ENCODE results near the gene GET3. TPM values are rescaled to one million over a fixed set of nuclear protein-coding genes. Genes with fewer than 3 reads are reported as not detected.
A peak's percentile ranks its signal among the peaks of the same experiment; 100 is the strongest.
"Not testable (repeated sequence)": the region's sequence is repeated elsewhere in the genome, so short reads cannot be mapped to it uniquely, and the experiment has no call there.

Gene GET3
- total and polyA plus RNA-seq, 2 donors (not counting 3 experiments of a cell fraction or from before 2014, with no cell fraction given): 74.8 to 197 TPM

GRCh38 chr19:12708641-12709040 lies 28.7 kb upstream of the GET3 start:
- Histone ChIP-seq H3K9me3 (replicated peaks; ENCODE audit: control insufficient read depth, insufficient read depth, low read length) (no peaks in the 10 kb centered on the region), H3K4me3 (replicated peaks in 1 of 3; ENCODE audit: insufficient read depth in 1 of 3, low read depth in 1 of 3, low read length in 3 of 3) (no peak overlapping the region), H3K4me1 (ENCODE audit: control insufficient read depth, extremely low read depth, insufficient read depth, low read length) (no peaks in the 10 kb centered on the region), H3K79me2 (ENCODE audit: control insufficient read depth, insufficient read depth, low read length) (peaks cover 3% of the 10 kb centered on the region), H3K4me2 (ENCODE audit: insufficient read depth, low read length) (no peak overlapping the region), H3K9ac (replicated peaks; ENCODE audit: extremely low read depth, insufficient read depth, low read length) (no peak overlapping the region), H4K20me1 (replicated peaks; ENCODE audit: control insufficient read depth, extremely low read depth, insufficient read depth, low read length) (no peaks in the 10 kb centered on the region), H3K36me3 (ENCODE audit: control insufficient read depth in 2 of 2, extremely low read depth in 1 of 2, insufficient read depth in 2 of 2, low read length in 2 of 2) (peaks cover 26 to 42% of the 10 kb centered on the region in 2 experiments), H3K9me1 (replicated peaks; ENCODE audit: control insufficient read depth, extremely low read depth, insufficient read depth, low read length) (no peaks in the 10 kb centered on the region), H3K27me3 (ENCODE audit: control insufficient read depth in 2 of 2, insufficient read depth in 2 of 2, low read length in 2 of 2) (no peaks in the 10 kb centered on the region), H2AFZ (ENCODE audit: low read depth, low read length) (no peak overlapping the region), H3K27ac (ENCODE audit: insufficient read depth, low read depth, low read length) (no peak overlapping the region)
- FAIRE-seq: peak; percentile 33
- dilution Hi-C loops (cut with MboI; ENCODE audit: extremely low pct_ligation_motif_present, low sequenced_read_pairs) (no loop called here), intact Hi-C loops (cut with micrococcal nuclease) (no loop called here)
- ChIA-PET POLR2A (no interaction called here), CTCF (no interaction called here)
- BruUV-seq (replicated peaks): no TSS peak
- TF ChIP-seq POLR2A (IDR thresholded peaks at IDR 0.05; ENCODE audit: low read depth, low read length) (no peak), FOS (IDR thresholded peaks at IDR 0.05; ENCODE audit: borderline replicate concordance, insufficient read depth, low read length) (no peak), GATA2 (IDR thresholded peaks at IDR 0.05; ENCODE audit: insufficient read depth, insufficient read length, low read depth, low read length) (no peak)
- no peak for DNase-seq (ENCODE audit: low read depth, low spot score)

GRCh38 chr19:12711187-12711586 lies 26.1 kb upstream of the GET3 start:
- no peak overlapping the region for H3K4me3 ChIP-seq (replicated peaks in 1 of 3; ENCODE audit: insufficient read depth in 1 of 3, low read depth in 1 of 3, low read length in 3 of 3)
- H3K27ac ChIP-seq (ENCODE audit: insufficient read depth, low read depth, low read length): no peak overlapping the region
- intact Hi-C loops (cut with micrococcal nuclease): loop anchor here (1.0 kb wide), 1 partner anchor 46 kb away; no protein-coding TSS in a partner anchor
- no peaks in the 10 kb centered on the region for H3K4me1 ChIP-seq (ENCODE audit: control insufficient read depth, extremely low read depth, insufficient read depth, low read length)
- no peak for FAIRE-seq
- H2AFZ ChIP-seq (ENCODE audit: low read depth, low read length): no peak overlapping the region
- dilution Hi-C loops (cut with MboI; ENCODE audit: extremely low pct_ligation_motif_present, low sequenced_read_pairs): no loop called here
- no peaks in the 10 kb centered on the region for H3K27me3 ChIP-seq (ENCODE audit: control insufficient read depth in 2 of 2, insufficient read depth in 2 of 2, low read length in 2 of 2)
- ChIA-PET POLR2A (no interaction called here), CTCF (no interaction called here)
- no peak overlapping the region for H3K4me2 ChIP-seq (ENCODE audit: insufficient read depth, low read length)
- TF ChIP-seq POLR2A (IDR thresholded peaks at IDR 0.05; ENCODE audit: low read depth, low read length) (no peak), EZH2 (IDR thresholded peaks at IDR 0.05; ENCODE audit: borderline replicate concordance, low read depth, low read length, severe bottlenecking) (no peak), POLR2AphosphoS5 (IDR thresholded peaks at IDR 0.05; ENCODE audit: insufficient read depth, low read depth, low read length) (no peak), MYC (IDR thresholded peaks at IDR 0.05; ENCODE audit: low read depth, low read length) (no peak), FOS (IDR thresholded peaks at IDR 0.05; ENCODE audit: borderline replicate concordance, insufficient read depth, low read length) (no peak), JUN (IDR thresholded peaks at IDR 0.05; ENCODE audit: borderline replicate concordance, insufficient read depth, insufficient read length, low read depth) (no peak), GATA2 (IDR thresholded peaks at IDR 0.05; ENCODE audit: insufficient read depth, insufficient read length, low read depth, low read length) (no peak)
- TF ChIP-seq, protein P1, sequence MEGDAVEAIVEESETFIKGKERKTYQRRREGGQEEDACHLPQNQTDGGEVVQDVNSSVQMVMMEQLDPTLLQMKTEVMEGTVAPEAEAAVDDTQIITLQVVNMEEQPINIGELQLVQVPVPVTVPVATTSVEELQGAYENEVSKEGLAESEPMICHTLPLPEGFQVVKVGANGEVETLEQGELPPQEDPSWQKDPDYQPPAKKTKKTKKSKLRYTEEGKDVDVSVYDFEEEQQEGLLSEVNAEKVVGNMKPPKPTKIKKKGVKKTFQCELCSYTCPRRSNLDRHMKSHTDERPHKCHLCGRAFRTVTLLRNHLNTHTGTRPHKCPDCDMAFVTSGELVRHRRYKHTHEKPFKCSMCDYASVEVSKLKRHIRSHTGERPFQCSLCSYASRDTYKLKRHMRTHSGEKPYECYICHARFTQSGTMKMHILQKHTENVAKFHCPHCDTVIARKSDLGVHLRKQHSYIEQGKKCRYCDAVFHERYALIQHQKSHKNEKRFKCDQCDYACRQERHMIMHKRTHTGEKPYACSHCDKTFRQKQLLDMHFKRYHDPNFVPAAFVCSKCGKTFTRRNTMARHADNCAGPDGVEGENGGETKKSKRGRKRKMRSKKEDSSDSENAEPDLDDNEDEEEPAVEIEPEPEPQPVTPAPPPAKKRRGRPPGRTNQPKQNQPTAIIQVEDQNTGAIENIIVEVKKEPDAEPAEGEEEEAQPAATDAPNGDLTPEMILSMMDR (IDR thresholded peaks at IDR 0.05; ENCODE audit: extremely low read depth in 1 of 2, insufficient read depth in 1 of 2, low read depth in 1 of 2, low read length in 2 of 2): no peak
- TF ChIP-seq, protein P2, sequence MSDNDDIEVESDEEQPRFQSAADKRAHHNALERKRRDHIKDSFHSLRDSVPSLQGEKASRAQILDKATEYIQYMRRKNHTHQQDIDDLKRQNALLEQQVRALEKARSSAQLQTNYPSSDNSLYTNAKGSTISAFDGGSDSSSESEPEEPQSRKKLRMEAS (IDR thresholded peaks at IDR 0.05; ENCODE audit: insufficient read depth, insufficient read length): no peak
- H3K9me3 ChIP-seq (replicated peaks; ENCODE audit: control insufficient read depth, insufficient read depth, low read length): no peaks in the 10 kb centered on the region
- no peak overlapping the region for H3K9ac ChIP-seq (replicated peaks; ENCODE audit: extremely low read depth, insufficient read depth, low read length)
- H3K36me3 ChIP-seq (ENCODE audit: control insufficient read depth in 2 of 2, extremely low read depth in 1 of 2, insufficient read depth in 2 of 2, low read length in 2 of 2): peaks cover 29 to 44% of the 10 kb centered on the region in 2 experiments
- H3K9me1 ChIP-seq (replicated peaks; ENCODE audit: control insufficient read depth, extremely low read depth, insufficient read depth, low read length): no peaks in the 10 kb centered on the region
- BruUV-seq (replicated peaks): no TSS peak
- H3K79me2 ChIP-seq (ENCODE audit: control insufficient read depth, insufficient read depth, low read length): peaks cover 15% of the 10 kb centered on the region
- H4K20me1 ChIP-seq (replicated peaks; ENCODE audit: control insufficient read depth, extremely low read depth, insufficient read depth, low read length): no peaks in the 10 kb centered on the region
- DNase-seq (ENCODE audit: low read depth, low spot score): no peak

GRCh38 chr19:12712077-12712476 lies 25.2 kb upstream of the GET3 start:
- POLR2A ChIA-PET; H3K4me3 ChIP-seq (replicated peaks in 1 of 3; ENCODE audit: insufficient read depth in 1 of 3, low read depth in 1 of 3, low read length in 3 of 3); DNase-seq (ENCODE audit: low read depth, low spot score); H4K20me1 ChIP-seq (replicated peaks; ENCODE audit: control insufficient read depth, extremely low read depth, insufficient read depth, low read length); H3K9me1 ChIP-seq (replicated peaks; ENCODE audit: control insufficient read depth, extremely low read depth, insufficient read depth, low read length); H3K27ac ChIP-seq (ENCODE audit: insufficient read depth, low read depth, low read length); BruUV-seq (replicated peaks); dilution Hi-C loops (cut with MboI; ENCODE audit: extremely low pct_ligation_motif_present, low sequenced_read_pairs); H2AFZ ChIP-seq (ENCODE audit: low read depth, low read length); H3K27me3 ChIP-seq (ENCODE audit: control insufficient read depth in 2 of 2, insufficient read depth in 2 of 2, low read length in 2 of 2); H3K4me2 ChIP-seq (ENCODE audit: insufficient read depth, low read length); CTCF ChIA-PET; H3K9me3 ChIP-seq (replicated peaks; ENCODE audit: control insufficient read depth, insufficient read depth, low read length); H3K9ac ChIP-seq (replicated peaks; ENCODE audit: extremely low read depth, insufficient read depth, low read length); H3K4me1 ChIP-seq (ENCODE audit: control insufficient read depth, extremely low read depth, insufficient read depth, low read length); intact Hi-C loops (cut with micrococcal nuclease): not testable (repeated sequence)
- FAIRE-seq: peak; percentile 72
- Histone ChIP-seq H3K79me2 (ENCODE audit: control insufficient read depth, insufficient read depth, low read length) (peaks cover 20% of the 10 kb centered on the region), H3K36me3 (ENCODE audit: control insufficient read depth in 2 of 2, extremely low read depth in 1 of 2, insufficient read depth in 2 of 2, low read length in 2 of 2) (peaks cover 27 to 40% of the 10 kb centered on the region in 2 experiments)

All from endothelial cell of umbilical vein (primary cell).